ENCODE data around the gene TXNDC15.
"Not testable (repeated sequence)": the region's sequence is repeated elsewhere in the genome, so short reads cannot be mapped to it uniquely, and the experiment has no call there.

Gene TXNDC15

GRCh38 chr5:134873987-134874830, at the start of gene TXNDC15:
TXNDC15 (plus strand) TSS chr5:134874371; CDS start chr5:134874428, 57 bp downstream.
- DNase-seq: peak; percentile 76

GRCh38 chr5:134824681-134825080, 49.5 kb upstream of the TXNDC15 start:
- no peak for DNase-seq

- DNase-seq: no peak
Measured at GRCh38 chr5:134825212-134825611, 49.0 kb upstream of the TXNDC15 start.

- no peak for DNase-seq
Measured at GRCh38 chr5:134833340-134834032, 40.7 kb upstream of the TXNDC15 start.

GRCh38 chr5:134835623-134836022, 38.5 kb upstream of the TXNDC15 start:
- DNase-seq: no peak

GRCh38 chr5:134837530-134838181, 36.5 kb upstream of the TXNDC15 start:
- no peak for DNase-seq

- not testable (repeated sequence) for DNase-seq
Measured at GRCh38 chr5:134838361-134838760, 35.8 kb upstream of the TXNDC15 start.

GRCh38 chr5:134840811-134841210, 33.4 kb upstream of the TXNDC15 start:
- no peak for DNase-seq

- no peak for DNase-seq
Measured at GRCh38 chr5:134844252-134844651, 29.9 kb upstream of the TXNDC15 start.

- no peak for DNase-seq
Measured at GRCh38 chr5:134845335-134845851, 28.8 kb upstream of the TXNDC15 start.

GRCh38 chr5:134845852-134846640, 28.1 kb upstream of the TXNDC15 start, which contains the start of gene C5orf24:
C5orf24 (plus strand) TSS chr5:134845968; CDS start chr5:134854901, 8,933 bp downstream.
- DNase-seq: peak; percentile 88

GRCh38 chr5:134846641-134846960, 27.6 kb upstream of the TXNDC15 start:
- no peak for DNase-seq

- DNase-seq: not testable (repeated sequence)
Measured at GRCh38 chr5:134849434-134849933, 24.7 kb upstream of the TXNDC15 start.

- DNase-seq: no peak
Measured at GRCh38 chr5:134851307-134851923, 22.8 kb upstream of the TXNDC15 start.

- DNase-seq: not testable (repeated sequence)
Measured at GRCh38 chr5:134856465-134856864, 17.7 kb upstream of the TXNDC15 start.

- no peak for DNase-seq
Measured at GRCh38 chr5:134857401-134857800, 16.8 kb upstream of the TXNDC15 start.

- no peak for DNase-seq
Measured at GRCh38 chr5:134864707-134865106, 9.5 kb upstream of the TXNDC15 start.

GRCh38 chr5:134873494-134873893, 677 bp upstream of the TXNDC15 start:
- peak; percentile 7 for DNase-seq

- peak; percentile 34 for DNase-seq
Measured at GRCh38 chr5:134874831-134875655, 872 bp downstream of the TXNDC15 start.

- no peak for DNase-seq
Measured at GRCh38 chr5:134877159-134877558, 3.0 kb downstream of the TXNDC15 start.

- DNase-seq: no peak
Measured at GRCh38 chr5:134878403-134878802, 4.2 kb downstream of the TXNDC15 start.

Data from stimulated activated CD4-positive, alpha-beta T cell treated with anti-CD3 and anti-CD28 coated beads, Interleukin-12 subunit alpha, Interleukin-12 subunit beta, amount 100 ng/mL, for 4 hours (primary cell).